Smooth muscle cell (in vitro differentiated cells): ENCODE data around the gene SEZ6L2. TPM values are rescaled to one million over a fixed set of nuclear protein-coding genes. Genes with fewer than 3 reads are reported as not detected.

Source experiments
- DNase-seq: peaks from one replicate; lab custom pipeline; 2025; ENCODE audit not compliant: unreplicated experiment; lab: John Stamatoyannopoulos, UW
- H2AFZ ChIP-seq: fragments of 200-600 bp; sonication (generic); 2 replicates; pipeline ENCODE4 v1.6.0; 2016; ENCODE audit warnings: antibody characterized with exemption, low read depth, mild to moderate bottlenecking
- H3F3A ChIP-seq: fragments of 200-600 bp; sonication (generic); 2 replicates; pipeline ENCODE4 v1.6.0; 2017; ENCODE audit warnings: antibody characterized with exemption, low read depth
- H3K27ac ChIP-seq: fragments of 200-600 bp; sonication (generic); 2 replicates; pipeline ENCODE4 v1.5.1; 2016; ENCODE audit warnings: low read depth, mild to moderate bottlenecking
- H3K27me3 ChIP-seq: fragments of 200-600 bp; sonication (generic); 2 replicates; pipeline ENCODE4 v1.6.1; 2016; ENCODE audit warnings: low read depth, mild to moderate bottlenecking
- H3K36me3 ChIP-seq: fragments of 200-600 bp; sonication (generic); 2 replicates; pipeline ENCODE4 v1.5.1; 2016; ENCODE audit warnings: low read depth
- H3K4me1 ChIP-seq: fragments of 200-600 bp; sonication (generic); 2 replicates; pipeline ENCODE4 v1.5.1; 2016; ENCODE audit warnings: low read depth
- H3K4me2 ChIP-seq: fragments of 200-600 bp; sonication (generic); 2 replicates; pipeline ENCODE4 v1.6.0; 2016; ENCODE audit warnings: mild to moderate bottlenecking
- H3K4me3 ChIP-seq: fragments of 200-600 bp; sonication (generic); 2 replicates; pipeline ENCODE4 v1.5.1; 2016; ENCODE audit warnings: mild to moderate bottlenecking
- H3K79me2 ChIP-seq: fragments of 200-600 bp; sonication (generic); 2 replicates; pipeline ENCODE4 v1.6.0; 2016; ENCODE audit warnings: low read depth, mild to moderate bottlenecking
- H3K9ac ChIP-seq: fragments of 200-600 bp; sonication (generic); 2 replicates; pipeline ENCODE4 v1.6.0; 2016; ENCODE audit warnings: low read depth
- H3K9me3 ChIP-seq: fragments of 200-600 bp; sonication (generic); replicated peaks from 2 replicates; pipeline ENCODE4 v1.5.1; 2016; ENCODE audit warnings: low read depth
- H4K20me1 ChIP-seq: fragments of 200-600 bp; sonication (generic); 2 replicates; pipeline ENCODE4 v1.6.0; 2016; ENCODE audit warnings: low read depth
- CTCF ChIP-seq: fragments of 200-600 bp; sonication (generic); IDR thresholded peaks from 2 replicates; pipeline ENCODE4 v1.5.1; 2017; ENCODE audit warnings: borderline replicate concordance, mild to moderate bottlenecking, antibody characterized with exemption; ENCODE audit not compliant: insufficient read depth, poor library complexity, severe bottlenecking
- WGBS: methylation state at CpG from one replicate; pipeline ENCODE4 v1.1.7; 2016; ENCODE audit warnings: low lambda C conversion rate; 5-methylcytosine and 5-hydroxymethylcytosine counted together
- polyA plus RNA-seq: library from polyadenylated mRNA; unstranded; fragments of >200 nt; fragmentation: Nextera tagmentation; extraction: Ambion mirVana; gene quantifications from 2 replicates; pipeline ENCODE4 v1.2.1, GENCODE V29; 2016
- total RNA-seq: library from RNA; depleted of rRNA; stranded (reverse); fragments of >200 nt; gene quantifications from 2 replicates; pipeline ENCODE4 v1.2.3, GENCODE V29; 2014

Gene SEZ6L2
- 23.8 and 178 TPM in 2 replicates for total RNA-seq
- 37.5 and 46.1 TPM in 2 replicates for polyA plus RNA-seq

DNA sequence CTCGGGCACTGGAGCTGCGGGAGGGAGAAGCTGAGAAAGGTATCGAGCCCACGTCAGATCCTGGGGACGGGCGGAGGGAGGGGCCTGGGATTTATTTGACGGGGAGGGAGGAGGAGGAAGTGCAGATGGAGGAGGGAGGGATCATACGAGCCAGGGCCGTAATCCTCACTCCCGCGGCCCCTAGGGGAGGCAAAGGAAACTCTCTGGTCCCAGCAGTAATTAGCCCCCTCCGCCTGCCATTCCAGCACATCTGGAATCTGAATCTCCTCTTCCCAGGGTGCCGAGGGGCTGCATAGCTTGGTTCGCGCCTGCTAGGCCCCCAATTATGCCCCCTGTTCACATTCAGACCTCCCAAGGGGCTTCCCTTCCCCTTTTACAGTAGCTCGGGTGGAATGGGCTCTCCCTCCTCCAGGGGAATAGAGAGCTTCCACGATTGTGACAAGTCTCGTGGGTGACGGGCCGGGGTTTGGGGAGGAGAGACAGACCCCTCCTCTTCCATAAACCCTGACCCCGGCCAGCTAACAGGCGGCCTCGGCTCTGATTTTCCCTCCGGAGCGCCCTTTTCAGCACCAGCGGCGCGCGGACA lies at the start of gene SEZ6L2:
TSS of gene SEZ6L2 (minus strand) at position 35 of the 586 bp plus-strand sequence. CDS start 531 bp downstream, outside the sequence.
- H2AFZ ChIP-seq: peak within 1 kb of the TSS; percentile 80
- H3K9me3 ChIP-seq: no peaks in the 10 kb centered on the region
- peak within 1 kb of the TSS; percentile 68 for H3K9ac ChIP-seq
- H4K20me1 ChIP-seq: peaks cover 3% of the 10 kb centered on the region
- H3K4me2 ChIP-seq: peak within 1 kb of the TSS; percentile 99
- peak within 1 kb of the TSS; percentile 85 for H3K27ac ChIP-seq
- H3K4me3 ChIP-seq: peak within 1 kb of the TSS; percentile 85
- peak; percentile 22 for TF ChIP-seq CTCF
- WGBS: under 1% methylated on average over 26 of the region's 29 CpGs
- no peaks in the 10 kb centered on the region for H3K27me3 ChIP-seq
- H3K36me3 ChIP-seq: no peaks in the 10 kb centered on the region
- H3F3A ChIP-seq: no peaks in the 10 kb centered on the region
- no peaks in the 10 kb centered on the region for H3K4me1 ChIP-seq
- peak; percentile 85 for DNase-seq
- H3K79me2 ChIP-seq: peaks cover 23% of the 10 kb centered on the region

DNA sequence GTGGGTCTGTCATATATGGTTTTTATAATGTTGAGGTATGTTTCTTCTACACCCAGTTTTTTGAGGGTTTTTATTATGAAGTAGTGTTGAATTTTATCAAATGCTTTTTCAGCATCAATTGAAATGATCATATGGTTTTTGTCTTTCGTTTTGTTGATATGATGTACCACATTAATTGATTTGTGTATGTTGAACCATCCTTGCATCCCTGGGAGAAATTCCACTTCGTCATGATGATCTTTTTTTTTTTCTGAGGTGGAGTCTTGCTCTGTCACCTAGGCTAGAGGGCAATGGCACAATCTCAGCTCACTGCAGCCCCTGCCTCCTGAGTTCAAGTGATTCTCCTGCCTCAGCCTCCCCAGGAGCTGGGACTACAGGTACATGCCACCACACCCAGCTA lies 48.5 kb upstream of the SEZ6L2 start:
- Histone ChIP-seq H3K4me3 (no peak overlapping the region), H3K4me1 (peaks cover 10% of the 10 kb centered on the region), H3K27ac (no peak overlapping the region), H3F3A (peaks cover 17% of the 10 kb centered on the region), H3K27me3 (no peaks in the 10 kb centered on the region), H3K36me3 (no peaks in the 10 kb centered on the region), H2AFZ (no peak overlapping the region), H3K4me2 (no peak overlapping the region), H4K20me1 (no peaks in the 10 kb centered on the region), H3K9ac (no peak overlapping the region), H3K79me2 (no peaks in the 10 kb centered on the region), H3K9me3 (no peaks in the 10 kb centered on the region)
- 87% methylated on average over 2 of the region's 2 CpGs for WGBS
- DNase-seq: no peak
- no peak for TF ChIP-seq CTCF

DNA sequence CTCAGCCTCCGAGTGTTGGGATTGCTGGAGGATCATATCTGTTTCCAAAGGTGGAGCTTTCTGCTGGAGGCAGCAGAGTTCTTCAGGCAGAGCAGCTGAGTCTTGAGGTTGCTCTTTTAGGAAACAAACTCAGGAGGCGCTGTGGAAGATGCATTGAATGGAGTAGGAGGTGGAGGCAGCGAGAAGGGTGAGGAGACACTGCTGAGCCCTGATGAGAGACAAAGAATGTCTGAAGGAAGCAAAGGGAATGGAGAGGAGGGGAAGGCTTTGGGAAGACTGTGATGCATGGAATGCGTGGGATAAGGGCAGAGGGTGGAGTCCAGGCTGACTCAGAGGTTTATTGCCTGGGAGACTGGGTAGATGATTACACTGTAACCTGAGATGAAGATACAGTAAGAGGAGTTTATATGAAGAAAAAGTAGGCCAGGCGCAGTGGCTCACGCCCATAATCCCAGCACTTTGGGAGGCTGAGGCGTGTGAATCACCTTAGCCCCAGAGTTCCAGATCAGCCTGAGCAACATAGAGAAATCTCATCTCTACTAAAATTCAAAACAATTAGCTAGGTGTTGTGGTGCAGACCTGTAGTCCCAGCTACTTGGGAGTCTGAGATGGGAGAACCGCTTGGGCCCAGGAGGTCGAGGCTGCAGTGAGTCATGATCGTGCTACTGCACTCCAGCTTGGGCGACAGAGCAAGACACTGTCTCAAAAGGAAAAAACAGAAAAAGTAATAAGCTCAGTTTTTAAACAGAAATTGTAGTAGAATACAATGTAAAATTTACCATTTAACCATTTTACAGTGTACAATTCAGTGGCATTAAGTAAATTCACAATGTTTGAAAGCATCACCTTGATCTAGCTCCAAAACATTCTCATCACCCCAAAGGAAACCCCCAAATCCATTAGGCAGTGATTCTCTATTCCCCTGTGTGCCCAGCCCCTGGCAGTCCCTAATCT lies 44.8 kb upstream of the SEZ6L2 start:
- TF ChIP-seq CTCF: peak; percentile 40
- no peaks in the 10 kb centered on the region for H3K9me3 ChIP-seq
- H3K4me1 ChIP-seq: peaks cover 10% of the 10 kb centered on the region
- H4K20me1 ChIP-seq: no peaks in the 10 kb centered on the region
- no peaks in the 10 kb centered on the region for H3K79me2 ChIP-seq
- H2AFZ ChIP-seq: peak overlapping the region; percentile 28
- DNase-seq: peak; percentile 20
- H3K9ac ChIP-seq: peak overlapping the region; percentile 71
- peak overlapping the region; percentile 77 for H3K4me2 ChIP-seq
- H3K27me3 ChIP-seq: no peaks in the 10 kb centered on the region
- 4% methylated on average over 11 of the region's 11 CpGs for WGBS
- H3K27ac ChIP-seq: peak overlapping the region; percentile 95
- H3F3A ChIP-seq: peaks cover 17% of the 10 kb centered on the region
- H3K4me3 ChIP-seq: no peak overlapping the region
- H3K36me3 ChIP-seq: no peaks in the 10 kb centered on the region
